ENCODE measurements around the gene RNF168.
"Not testable (repeated sequence)": the region's sequence is repeated elsewhere in the genome, so short reads cannot be mapped to it uniquely, and the experiment has no call there.

RNF168 gene, protein sequence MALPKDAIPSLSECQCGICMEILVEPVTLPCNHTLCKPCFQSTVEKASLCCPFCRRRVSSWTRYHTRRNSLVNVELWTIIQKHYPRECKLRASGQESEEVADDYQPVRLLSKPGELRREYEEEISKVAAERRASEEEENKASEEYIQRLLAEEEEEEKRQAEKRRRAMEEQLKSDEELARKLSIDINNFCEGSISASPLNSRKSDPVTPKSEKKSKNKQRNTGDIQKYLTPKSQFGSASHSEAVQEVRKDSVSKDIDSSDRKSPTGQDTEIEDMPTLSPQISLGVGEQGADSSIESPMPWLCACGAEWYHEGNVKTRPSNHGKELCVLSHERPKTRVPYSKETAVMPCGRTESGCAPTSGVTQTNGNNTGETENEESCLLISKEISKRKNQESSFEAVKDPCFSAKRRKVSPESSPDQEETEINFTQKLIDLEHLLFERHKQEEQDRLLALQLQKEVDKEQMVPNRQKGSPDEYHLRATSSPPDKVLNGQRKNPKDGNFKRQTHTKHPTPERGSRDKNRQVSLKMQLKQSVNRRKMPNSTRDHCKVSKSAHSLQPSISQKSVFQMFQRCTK

DNA sequence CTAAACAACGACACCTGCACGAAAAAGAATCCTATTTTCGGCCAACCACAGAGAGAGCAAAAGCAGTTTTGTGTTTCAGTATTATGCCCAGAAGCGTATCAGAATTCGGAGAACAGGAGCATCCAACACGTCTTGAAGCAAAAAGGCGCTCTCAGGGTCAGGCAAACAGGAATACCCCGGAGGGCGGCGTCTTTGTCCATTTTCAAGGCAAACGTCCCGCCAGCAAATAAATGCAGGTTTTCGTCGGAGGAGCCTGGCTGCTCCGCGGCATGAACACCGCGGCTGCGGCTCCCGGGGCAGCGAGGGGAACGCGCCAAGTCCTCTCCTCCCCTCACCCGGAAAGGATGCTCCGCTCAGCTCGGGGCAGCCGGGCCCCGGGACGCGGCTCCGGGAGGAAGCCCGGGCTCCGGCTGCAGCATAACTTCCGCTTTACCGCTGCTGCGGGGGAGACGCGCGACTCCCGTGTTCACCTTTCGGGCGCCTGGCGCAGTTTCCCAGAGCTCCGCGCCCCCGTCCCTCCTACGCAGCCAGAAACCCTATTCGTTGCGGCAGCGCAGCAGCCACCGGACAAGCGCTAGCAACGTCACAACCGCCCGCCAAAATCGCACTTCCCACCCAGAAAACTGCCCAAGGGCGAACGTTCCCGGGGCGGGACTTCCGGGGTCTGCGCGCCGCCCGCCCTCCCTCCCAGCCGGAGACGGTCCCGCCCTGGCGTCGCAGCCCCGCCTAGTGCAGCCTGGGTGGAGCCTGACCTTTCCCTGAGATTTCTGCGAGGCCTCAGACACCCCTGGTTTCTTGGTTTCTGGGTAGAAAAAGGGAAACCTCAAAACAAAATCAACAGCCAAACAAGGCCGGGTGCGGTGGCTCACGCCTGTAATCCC, at the start of gene RNF168:
TSS of gene RNF168 (minus strand) at position 573 of the 881 bp plus-strand sequence. CDS start 595 bp downstream, outside the sequence.
- peak; percentile 48 to 97 (median 89) for DNase-seq

DNA sequence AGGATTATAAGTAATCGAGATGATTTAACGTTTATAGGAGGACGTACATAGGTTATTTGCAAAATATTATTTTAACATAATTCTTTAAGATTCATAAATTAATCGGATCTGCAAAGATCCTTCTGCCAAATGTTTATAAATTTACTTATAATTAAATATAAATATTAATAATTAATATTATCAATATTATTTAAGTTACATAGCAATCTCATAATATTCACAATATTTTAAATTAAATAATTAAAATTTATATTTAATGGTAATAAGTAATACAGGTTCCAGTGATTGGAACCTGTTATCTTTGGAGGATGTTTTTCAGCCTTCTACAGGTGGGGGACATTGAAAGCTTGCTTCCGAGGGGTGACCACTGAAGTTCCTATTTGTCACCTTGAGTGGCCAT, 48.7 kb upstream of the RNF168 start:
- DNase-seq: no peak

DNA sequence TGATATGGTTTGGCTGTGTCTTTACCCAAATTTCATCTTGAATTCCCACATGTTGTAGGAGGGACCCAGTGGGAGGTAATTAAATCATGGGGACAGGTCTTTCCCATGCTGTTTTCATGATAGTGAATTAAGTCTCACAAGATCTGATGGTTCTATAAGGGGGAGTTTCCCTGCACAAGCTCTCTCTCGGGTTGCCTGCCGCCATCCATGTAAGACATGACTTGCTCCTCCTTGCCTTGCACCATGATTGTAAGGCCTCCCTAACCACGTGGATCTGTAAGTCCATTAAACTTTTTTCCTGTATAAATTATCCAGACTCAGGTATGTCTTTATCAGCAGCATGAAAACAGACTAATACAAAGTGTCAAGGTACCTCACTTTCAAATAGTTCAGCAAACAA, 46.6 kb upstream of the RNF168 start:
- not testable (repeated sequence) for DNase-seq

DNA sequence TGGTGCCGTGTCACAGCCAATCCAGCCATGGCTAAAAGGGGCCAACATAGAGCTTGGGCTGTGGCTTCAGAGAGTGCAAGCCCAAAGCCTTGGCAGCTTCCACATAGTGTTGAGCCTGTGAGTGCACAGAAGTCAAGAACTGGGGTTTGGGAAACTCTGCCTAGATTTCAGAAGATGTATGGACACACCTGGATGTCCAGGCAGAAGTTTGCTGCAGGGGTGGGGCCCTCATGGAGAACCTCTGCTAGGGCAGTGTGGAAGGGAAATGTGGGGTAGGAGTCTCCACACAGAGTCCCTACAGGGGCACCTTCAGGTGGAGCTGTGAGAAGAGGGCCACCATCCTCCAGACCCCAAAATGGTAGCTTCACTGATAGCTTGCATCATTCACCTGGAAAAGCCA, 45.7 kb upstream of the RNF168 start:
- not testable (repeated sequence) for DNase-seq

DNA sequence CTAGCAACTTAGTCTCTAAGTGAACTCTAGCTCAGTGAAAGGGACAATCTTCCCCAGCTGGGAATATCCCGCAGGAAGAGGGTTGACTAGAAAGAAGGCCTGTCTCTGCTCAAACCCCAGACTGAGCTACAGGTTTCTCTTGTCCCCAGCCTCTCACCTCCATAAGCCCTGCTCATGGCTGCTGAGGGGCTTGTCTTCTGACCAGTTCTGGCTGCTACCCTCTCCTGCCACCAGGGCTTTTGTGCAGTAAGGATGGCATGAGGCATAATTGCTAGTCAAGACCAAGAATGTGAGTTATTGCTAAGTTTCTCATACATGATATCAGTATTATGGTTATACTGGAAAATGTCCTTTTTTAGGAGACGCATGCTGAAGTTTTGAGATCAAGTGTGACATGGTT, 43.5 kb upstream of the RNF168 start:
- DNase-seq: no peak

DNA sequence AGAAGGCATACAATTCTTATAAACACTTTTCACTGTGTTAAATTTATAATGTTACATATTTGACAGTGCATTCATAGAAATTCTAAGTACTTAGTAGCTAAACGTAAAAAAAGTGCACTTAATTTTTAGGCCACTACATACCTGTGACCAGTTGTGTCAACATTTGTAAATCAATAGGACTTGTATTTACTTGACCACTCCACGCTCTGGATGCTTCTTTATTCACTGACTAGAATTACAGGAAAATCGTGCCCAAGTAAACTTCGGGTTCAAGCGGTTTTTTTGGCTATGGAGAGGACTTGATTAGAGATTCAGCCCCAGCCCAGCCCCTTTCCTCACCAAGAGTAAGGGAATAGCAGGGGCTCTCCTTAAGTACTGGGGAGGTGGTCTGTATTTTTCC, 43.0 kb upstream of the RNF168 start:
- no peak for DNase-seq

DNA sequence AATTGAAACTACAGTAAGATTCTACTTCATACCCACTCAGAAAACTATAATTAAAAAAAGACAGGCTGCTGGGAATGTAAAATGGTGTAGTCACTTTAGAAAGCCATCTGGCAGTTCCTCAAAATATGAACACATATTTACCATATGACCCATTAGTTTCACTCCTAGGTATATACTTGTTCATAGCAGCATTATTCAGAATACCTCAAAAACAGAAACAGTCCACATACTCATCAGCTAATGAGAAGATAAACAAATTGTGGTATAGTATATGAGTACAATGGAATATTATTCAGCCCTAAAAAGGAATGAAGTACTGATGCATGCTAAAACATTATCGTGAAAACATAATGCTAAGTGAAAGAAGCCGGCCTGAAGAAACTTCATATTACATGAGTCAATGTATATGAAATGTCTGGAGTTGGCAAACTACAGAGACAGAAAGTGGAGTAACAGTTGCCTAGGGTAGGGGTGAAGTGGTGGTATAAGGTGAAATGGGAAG, 41.0 kb upstream of the RNF168 start:
- no peak for DNase-seq

DNA sequence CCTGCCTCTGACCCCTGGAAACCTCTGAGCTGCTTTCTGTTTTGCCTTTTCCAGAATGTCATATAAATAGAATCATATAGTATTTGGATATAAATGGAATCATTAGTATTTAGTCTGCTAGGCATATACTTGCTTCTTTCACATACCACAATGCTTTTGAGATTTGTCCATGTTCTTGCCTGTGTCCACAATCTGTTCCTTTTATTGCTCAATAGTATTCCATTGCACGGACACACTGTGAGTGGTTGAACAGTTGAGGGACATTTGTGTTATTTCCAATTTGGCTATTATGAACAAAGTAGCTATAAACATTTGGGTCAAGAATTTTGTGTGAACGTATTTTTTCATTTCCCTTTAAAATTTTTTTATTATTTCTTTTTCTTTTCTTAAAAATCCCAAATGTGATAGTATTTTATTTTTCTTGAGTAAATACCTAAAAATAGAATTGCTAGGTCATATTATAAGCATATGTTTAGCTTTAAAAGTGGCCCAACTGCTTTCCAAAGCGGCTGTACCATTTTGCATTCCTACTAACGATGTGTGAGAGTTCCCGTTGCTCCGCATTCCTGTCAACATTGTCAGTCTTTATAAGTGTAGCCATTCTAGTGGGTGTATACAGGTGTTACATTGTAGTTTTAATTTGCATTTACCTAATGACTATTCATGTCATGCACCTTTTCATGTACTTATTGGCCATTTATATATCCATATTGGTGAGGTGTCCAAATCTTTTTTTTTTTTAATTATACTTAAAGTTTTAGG, 38.3 kb upstream of the RNF168 start:
- no peak for DNase-seq

DNA sequence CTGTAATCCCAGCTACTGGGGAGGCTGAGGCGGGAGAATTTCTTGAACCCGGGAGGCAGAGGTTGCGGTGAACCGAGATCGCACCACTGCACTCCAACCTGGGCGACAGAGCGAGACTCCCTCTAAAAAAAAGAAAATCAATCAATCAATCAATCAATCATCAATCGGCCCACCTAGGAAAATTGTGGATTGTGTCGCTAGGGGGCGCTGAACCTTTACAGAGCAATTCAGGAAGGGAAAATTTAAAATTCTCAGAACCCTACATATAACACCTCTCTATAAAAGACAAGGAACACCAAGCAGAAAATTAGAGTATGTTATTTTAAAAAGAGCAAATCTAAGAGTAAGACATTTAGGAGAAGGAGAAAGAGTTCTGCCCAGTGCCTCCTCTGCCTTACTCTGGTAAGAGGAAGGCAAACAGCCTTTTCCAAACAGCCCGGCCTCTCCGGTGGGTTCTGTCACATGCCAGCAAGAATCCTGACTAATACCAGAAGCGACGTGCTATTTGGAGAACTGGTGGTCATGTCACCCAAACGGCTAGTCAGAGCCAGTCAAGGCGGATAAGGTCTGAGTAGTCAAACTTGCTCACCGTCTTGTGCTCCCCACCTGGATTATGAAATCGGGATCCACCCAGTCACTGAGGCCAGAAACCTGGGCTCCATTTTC, 33.9 kb upstream of the RNF168 start:
- peak in 6 of 51 donors; percentile 0 to 8 (median 4) for DNase-seq

DNA sequence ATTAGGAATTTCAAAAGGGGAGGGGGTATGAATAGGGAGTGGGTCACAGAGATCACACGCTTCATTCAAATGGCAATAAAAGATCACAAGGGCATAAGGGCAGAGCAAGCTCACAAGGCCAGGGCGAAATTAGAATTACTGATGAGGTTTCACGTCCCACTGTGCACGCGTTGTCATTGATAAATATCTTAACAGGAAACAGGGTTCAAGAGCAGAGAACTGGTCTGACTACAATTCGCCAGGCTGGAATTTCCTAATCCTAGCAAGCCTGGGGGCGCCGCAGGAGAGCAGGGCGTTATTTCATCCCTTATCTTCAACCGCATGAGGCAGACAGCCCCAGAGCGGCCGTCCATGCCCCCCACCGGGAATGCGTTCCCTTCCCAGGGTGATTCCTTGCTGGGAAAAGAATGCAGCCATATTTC, 29.7 kb upstream of the RNF168 start:
- DNase-seq: no peak

DNA sequence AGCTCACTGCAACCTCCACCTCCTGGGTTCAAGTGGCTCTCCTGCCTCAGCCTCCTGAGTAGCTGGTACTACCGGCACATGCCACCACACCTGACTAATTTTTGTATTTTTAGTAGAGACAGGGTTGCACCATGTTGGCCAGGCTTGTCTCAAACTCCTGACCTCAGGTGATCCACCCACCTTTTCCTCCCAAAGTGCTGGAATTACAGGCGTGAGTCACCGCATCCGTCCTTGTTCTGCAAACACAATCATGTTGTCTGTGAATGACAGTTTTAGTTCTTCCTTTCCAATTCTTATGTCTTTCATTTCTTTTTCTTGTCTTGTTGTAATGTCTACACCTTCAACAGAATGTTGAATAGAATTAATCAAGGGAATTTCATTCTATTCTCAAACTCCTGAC, 27.9 kb upstream of the RNF168 start:
- no peak for DNase-seq

DNA sequence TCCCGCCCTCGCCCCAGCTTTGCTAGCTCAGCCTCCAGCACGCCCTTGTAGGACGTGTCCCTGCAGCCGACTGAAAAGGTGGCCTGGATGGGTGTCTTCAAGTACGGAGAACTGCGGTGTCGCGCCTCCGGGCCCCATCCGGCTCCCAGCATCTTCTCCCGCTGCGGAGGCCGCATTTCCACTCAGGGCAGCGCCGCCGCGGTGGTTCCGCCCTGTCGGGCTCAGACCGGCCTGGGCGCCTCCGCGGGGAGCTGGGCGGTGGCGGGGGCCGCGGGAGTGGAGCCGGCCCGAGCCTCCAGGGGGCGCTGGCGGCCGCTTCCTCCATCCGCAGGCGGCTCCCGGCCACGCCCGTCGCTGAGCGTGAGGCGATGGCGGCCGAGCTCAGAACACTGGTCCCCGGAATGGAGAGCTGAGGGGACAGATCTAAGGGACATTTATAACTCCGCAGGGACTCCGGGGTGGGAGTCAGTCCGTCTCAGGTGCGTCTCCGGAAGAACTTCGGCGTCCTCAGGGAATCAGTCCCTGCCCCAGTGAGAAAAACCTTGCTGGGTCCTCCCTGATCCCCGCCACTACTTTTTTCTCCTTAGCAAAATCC, 25.2 kb upstream of the RNF168 start:
- peak in 41 of 51 donors; percentile 3 to 81 (median 33) for DNase-seq

DNA sequence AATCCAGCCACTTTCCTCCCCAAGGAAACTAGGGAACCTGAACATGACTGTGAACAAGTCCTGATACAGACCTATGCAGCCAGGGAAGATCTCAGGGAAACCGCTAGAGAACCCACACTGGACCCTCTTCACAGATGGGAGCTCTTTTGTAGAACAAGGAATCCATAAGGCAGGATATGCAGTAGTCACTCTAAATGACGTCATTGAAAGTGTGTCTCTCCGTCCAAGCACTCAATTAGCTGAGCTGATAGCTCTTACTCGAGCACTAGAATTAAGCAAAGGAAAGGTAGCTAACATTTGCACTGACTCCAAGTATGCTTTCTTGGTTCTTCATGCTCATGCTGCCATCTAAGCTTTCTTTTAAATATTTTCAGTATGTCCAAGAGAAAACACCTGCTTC, 21.6 kb upstream of the RNF168 start:
- no peak for DNase-seq

DNA sequence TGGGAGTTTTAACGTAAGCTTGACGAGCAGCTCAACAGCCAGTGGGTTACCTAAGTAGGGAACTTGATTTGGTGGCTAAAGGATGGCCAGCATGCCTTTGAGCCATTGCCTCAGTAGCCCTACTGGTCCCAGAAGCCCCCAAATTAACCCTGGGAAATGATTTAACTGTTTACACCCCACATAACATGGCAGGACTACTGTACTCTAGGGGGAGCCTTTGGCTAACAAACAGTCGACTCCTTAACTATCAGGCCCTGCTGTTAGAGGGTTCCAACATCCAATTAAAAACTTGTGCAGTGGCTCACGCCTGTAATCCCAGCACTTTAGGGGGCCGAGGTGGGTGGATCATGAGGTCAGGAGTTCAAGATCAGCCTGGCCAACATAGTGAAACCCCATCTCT, 21.0 kb upstream of the RNF168 start:
- no peak for DNase-seq

DNA sequence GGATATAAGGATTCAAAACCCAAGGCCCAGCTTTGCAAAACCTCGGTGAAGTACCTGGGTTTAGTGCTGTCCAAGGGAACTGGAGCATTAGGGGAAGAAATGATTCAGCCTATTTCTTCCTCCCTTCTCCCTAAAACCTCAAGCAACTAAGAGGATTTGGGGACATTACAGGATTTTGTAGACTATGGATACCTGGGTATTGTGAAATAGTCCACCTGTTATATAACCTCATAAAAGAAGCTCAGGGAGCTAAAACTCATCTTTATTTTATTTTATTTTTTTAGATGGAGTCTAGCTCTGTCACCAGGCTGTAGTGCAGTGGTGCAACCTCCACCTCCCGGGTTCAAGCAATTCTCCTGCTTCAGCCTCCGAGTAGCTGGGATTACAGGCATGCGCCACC, 20.3 kb upstream of the RNF168 start:
- no peak for DNase-seq

DNA sequence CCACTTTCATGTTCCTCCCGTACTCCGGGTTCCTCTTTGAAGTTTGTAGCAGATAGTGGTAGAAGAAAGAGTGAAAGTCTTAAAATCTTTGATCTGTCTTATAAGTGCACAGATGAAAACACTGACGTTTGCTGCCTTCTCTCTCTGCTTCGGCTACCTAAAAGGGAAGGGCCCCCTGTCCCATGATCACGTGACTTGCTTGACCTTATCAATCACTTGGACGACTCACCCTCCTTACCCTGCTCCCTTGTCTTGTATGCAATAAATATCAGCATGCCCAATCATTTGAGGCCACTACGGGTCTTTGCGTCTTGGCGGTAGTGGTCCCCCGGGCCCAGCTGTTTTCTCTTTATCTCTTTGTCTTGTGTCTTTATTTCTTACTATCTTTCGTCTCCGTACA, 17.7 kb upstream of the RNF168 start:
- not testable (repeated sequence) for DNase-seq

DNA sequence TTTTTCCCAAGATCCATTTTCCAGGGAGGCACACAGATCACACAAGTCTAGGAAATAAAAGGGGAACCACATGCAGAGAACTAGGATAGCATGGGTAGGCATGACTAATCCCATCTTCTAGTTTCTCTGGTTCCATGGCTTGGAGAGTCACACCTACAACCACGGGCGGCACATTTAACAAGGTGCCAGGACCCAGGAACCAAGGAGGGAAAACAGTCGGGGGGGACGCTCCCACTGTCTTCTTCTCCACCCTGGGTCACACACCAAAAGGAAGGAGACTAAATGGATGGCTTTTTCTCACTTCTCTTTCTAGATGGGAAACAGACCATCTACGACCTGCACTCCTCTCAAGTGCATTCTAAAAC, 16.1 kb upstream of the RNF168 start:
- DNase-seq: no peak

DNA sequence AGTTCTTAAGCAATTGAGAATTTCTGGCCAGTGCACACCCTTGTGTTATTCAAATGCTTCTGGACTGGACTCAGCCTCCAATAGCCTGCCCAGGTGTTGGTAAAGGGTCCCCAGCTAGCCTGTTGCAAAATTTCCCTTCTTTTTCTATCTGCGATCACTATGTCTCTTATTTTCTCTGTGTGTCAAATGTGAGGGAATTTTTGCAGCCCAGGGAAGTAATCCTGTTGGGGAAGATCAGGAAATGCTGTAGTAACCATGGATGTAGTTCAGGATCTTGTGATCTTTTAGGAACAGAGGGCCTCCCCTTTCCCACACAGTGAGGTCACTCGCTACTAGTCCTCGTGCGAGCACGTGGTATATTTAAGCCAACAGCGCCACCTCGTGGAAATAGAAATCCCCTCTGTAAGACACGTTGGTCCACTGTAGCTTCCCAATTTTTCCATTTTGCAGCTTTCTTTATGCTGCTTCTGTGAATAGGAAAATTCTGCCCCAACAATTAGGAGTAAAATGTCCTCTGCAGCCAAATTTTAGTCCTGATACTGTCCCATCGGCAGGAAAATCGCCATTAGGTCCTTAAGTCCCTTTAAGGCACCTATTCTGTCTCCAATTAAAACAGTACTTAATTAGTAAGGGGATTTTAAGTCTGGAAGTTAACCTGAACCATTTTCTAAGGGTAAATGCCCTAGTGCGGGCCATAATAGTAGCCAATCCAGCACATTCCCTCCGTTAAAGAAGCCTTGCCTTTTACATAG, 15.6 kb upstream of the RNF168 start:
- DNase-seq: peak in 8 of 51 donors; percentile 7 to 49 (median 13)

DNA sequence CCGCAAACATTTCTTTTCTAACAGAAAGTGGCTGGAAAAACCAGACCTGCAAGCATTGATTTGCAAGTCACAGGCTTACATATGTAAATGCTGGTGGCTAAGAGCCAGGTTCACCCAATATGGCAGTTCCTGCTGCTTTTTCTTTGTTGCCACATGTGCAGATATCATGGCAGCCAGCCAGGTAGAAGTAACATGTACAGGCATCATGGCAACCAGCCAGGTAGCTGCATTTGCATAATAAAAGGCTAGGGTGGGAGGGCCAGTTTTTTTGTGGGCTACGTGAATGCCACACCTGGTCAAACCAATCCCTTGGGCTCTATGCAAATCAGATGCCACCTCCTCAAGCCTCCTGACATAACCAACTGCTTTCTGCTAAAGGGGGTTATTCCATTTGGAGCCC, 14.4 kb upstream of the RNF168 start:
- no peak for DNase-seq

Data from hypothalamus (tissue), 51 donors.